GM10248 (cell line): ENCODE data around the gene TUT7.
"Not testable (repeated sequence)": the region's sequence is repeated elsewhere in the genome, so short reads cannot be mapped to it uniquely, and the experiment has no call there.

Source experiments
- CTCF ChIA-PET: fragments of 300-600 bp; sonication (Branson Sonifier 250); formaldehyde crosslinking; extraction: SDS; loops from one replicate; lab custom pipeline; 2021; ENCODE audit warnings: antibody characterized with exemption; lab: Yijun Ruan, JAX
- POLR2A ChIA-PET: fragments of 350-650 bp; sonication (Branson Sonifier 250); formaldehyde crosslinking; extraction: SDS; loops from one replicate; lab custom pipeline; 2020; ENCODE audit warnings: antibody characterized with exemption; lab: Yijun Ruan, JAX
- DNase-seq: peaks from one replicate; pipeline ENCODE4 v3.0.0; 2012; ENCODE audit errors: extremely low spot score
- CTCF ChIP-seq: IDR thresholded peaks from 2 replicates; pipeline ENCODE4 v1.5.1; 2012; ENCODE audit warnings: mild to moderate bottlenecking, low read depth; ENCODE audit errors: extremely low read depth, missing control alignments, control extremely low read depth

The TUT7 gene

GRCh38 chr9:86318187-86318586, 36.0 kb downstream of the TUT7 start:
- ChIA-PET POLR2A (no interaction called here), CTCF (no interaction called here)
- no peak for DNase-seq
- no peak for TF ChIP-seq CTCF

- POLR2A ChIA-PET = no interaction called here
- no peak for TF ChIP-seq CTCF
- CTCF ChIA-PET = interaction anchor here (0.7 to 1.5 kb wide), 3 partner anchors 11 to 30 kb away, joined by 3 read pairs; no protein-coding TSS in a partner anchor
- no peak for DNase-seq
These were observed 39.1 kb downstream of the TUT7 start for GRCh38 chr9:86315078-86315477.

- POLR2A ChIA-PET, DNase-seq: not testable (repeated sequence)
- CTCF ChIA-PET = interaction anchor here (0.8 to 1.2 kb wide), 2 partner anchors 11 to 19 kb away, joined by 3 to 5 read pairs; no protein-coding TSS in a partner anchor
These were observed 41.3 kb downstream of the TUT7 start for GRCh38 chr9:86312959-86313358.

- POLR2A ChIA-PET = no interaction called here
- TF ChIP-seq CTCF = no peak
These were observed 45.5 kb downstream of the TUT7 start for GRCh38 chr9:86308687-86309086.

GRCh38 chr9:86304236-86304730, 49.9 kb downstream of the TUT7 start:
- CTCF ChIA-PET = no interaction called here
- POLR2A ChIA-PET = no interaction called here
- DNase-seq = no peak
- no peak for TF ChIP-seq CTCF

More at GRCh38 chr9:86308687-86309086, 45.5 kb downstream of the TUT7 start:
- CTCF ChIA-PET = interaction anchor here (1.3 to 1.5 kb wide), 3 partner anchors 9 to 19 kb away, joined by 4 to 5 read pairs (median 5); no protein-coding TSS in a partner anchor
- no peak for DNase-seq

- ChIA-PET CTCF (no interaction called here), POLR2A (no interaction called here)
- no peak for TF ChIP-seq CTCF
- DNase-seq = no peak
These were observed 50.8 kb downstream of the TUT7 start for GRCh38 chr9:86303316-86303975.

GRCh38 chr9:86301686-86302085, 52.5 kb downstream of the TUT7 start:
- TF ChIP-seq CTCF = no peak
- ChIA-PET CTCF (no interaction called here), POLR2A (no interaction called here)
- no peak for DNase-seq
